Keratinocyte (primary cell): ENCODE results near the gene ITGAV. TPM values are rescaled to one million over a fixed set of nuclear protein-coding genes. Genes with fewer than 3 reads are reported as not detected.

Experiments
- DNase-seq: peaks from one replicate; pipeline ENCODE4 v3.0.0-alpha.2; 2011; ENCODE audit warnings: low read depth, missing footprints, low spot score
- FAIRE-seq: peaks from 2 replicates; lab custom pipeline; 2011; peaks lifted over from hg19 to GRCh38; lab: Jason Lieb, UNC
- H2AFZ ChIP-seq: 2 replicates; pipeline ENCODE4 v1.6.0; 2012; ENCODE audit warnings: low read length, control low read depth, inconsistent platforms; ENCODE audit not compliant: control insufficient read depth
- H3K27ac ChIP-seq: 2 replicates; pipeline ENCODE4 v1.5.1; 2011; ENCODE audit warnings: low read length; ENCODE audit not compliant: control insufficient read depth, insufficient read depth
- H3K27me3 ChIP-seq: 3 replicates; pipeline ENCODE4 v1.6.0; 2011; ENCODE audit warnings: low read length; ENCODE audit not compliant: control insufficient read depth, insufficient read depth; ENCODE audit errors: extremely low read depth
- H3K36me3 ChIP-seq, 2 experiments: 2 replicates in 1 of 2; 3 replicates in 1 of 2; pipeline ENCODE4 v1.5.1; 2011; ENCODE audit warnings: low read length in 2 of 2, mild to moderate bottlenecking in 1 of 2; ENCODE audit not compliant: control insufficient read depth in 2 of 2, insufficient read depth in 2 of 2; ENCODE audit errors: extremely low read depth in 1 of 2
- H3K4me1 ChIP-seq: 3 replicates; pipeline ENCODE4 v1.5.1; 2011; ENCODE audit warnings: low read length; ENCODE audit not compliant: control insufficient read depth, insufficient read depth; ENCODE audit errors: extremely low read depth
- H3K4me2 ChIP-seq: 3 replicates; pipeline ENCODE4 v1.6.0; 2011; ENCODE audit warnings: low read depth, low read length; ENCODE audit not compliant: control insufficient read depth, insufficient read depth; ENCODE audit errors: extremely low read depth
- H3K4me3 ChIP-seq, 3 experiments: fragments of 200-600 bp in 1 of 3; sonication (generic) in 1 of 3; 2 replicates in 2 of 3; 3 replicates in 1 of 3; pipeline ENCODE4 v1.5.1; 2011 to 2016; ENCODE audit warnings: low read length in 3 of 3, mild to moderate bottlenecking in 3 of 3, control low read depth in 2 of 3, inconsistent platforms in 1 of 3, low read depth in 1 of 3, mixed read lengths in 1 of 3, mixed run types in 1 of 3, moderate library complexity in 1 of 3; ENCODE audit not compliant: control insufficient read depth in 2 of 3, insufficient read depth in 2 of 3; ENCODE audit errors: extremely low read depth in 1 of 3
- H3K79me2 ChIP-seq: 2 replicates; pipeline ENCODE4 v1.6.0; 2012; ENCODE audit warnings: low read length; ENCODE audit not compliant: control insufficient read depth, insufficient read depth
- H3K9ac ChIP-seq: 3 replicates; pipeline ENCODE4 v1.6.0; 2011; ENCODE audit warnings: low read length; ENCODE audit not compliant: control insufficient read depth, insufficient read depth; ENCODE audit errors: extremely low read depth
- H3K9me1 ChIP-seq: 3 replicates; pipeline ENCODE4 v1.6.0; 2011; ENCODE audit warnings: low read length; ENCODE audit not compliant: control insufficient read depth, insufficient read depth; ENCODE audit errors: extremely low read depth
- H3K9me3 ChIP-seq: 2 replicates; pipeline ENCODE4 v1.5.1; 2012; ENCODE audit warnings: low read depth, low read length; ENCODE audit not compliant: control insufficient read depth
- H4K20me1 ChIP-seq: 3 replicates; pipeline ENCODE4 v1.6.0; 2011; ENCODE audit warnings: low read length; ENCODE audit not compliant: control insufficient read depth, insufficient read depth; ENCODE audit errors: extremely low read depth
- EZH2 ChIP-seq: IDR thresholded peaks from one replicate; pipeline ENCODE4 v1.6.1; 2012; ENCODE audit warnings: inconsistent platforms, mild to moderate bottlenecking, low read length, moderate library complexity
- dilution Hi-C: fragments of 300-500 bp; cut with MboI; formaldehyde crosslinking; loops from one replicate; pipeline ENCODE4 v1.7.0; 2020; ENCODE audit warnings: low sequenced_read_pairs; ENCODE audit not compliant: extremely low pct_ligation_motif_present
- polyA plus RNA-seq, 5 experiments: library from polyadenylated mRNA; depleted of rRNA in 3 of 5; stranded (reverse) in 3 of 5; stranded (forward) in 1 of 5; unstranded in 1 of 5; fragments of >200 nt; gene quantifications; 1 replicate in 1 of 5; 2 replicates in 3 of 5; 3 replicates in 1 of 5; pipeline versions ENCODE4 v1.2.1 to v1.2.3, GENCODE V29; 2011 to 2012; ENCODE audit warnings: missing spikeins in 2 of 5, low read depth in 1 of 5, low replicate concordance in 1 of 5
- TF ChIP-seq, protein P1 (sequence below), 3 experiments: IDR thresholded peaks in 1 of 3; conservative IDR thresholded peaks in 1 of 3; optimal IDR thresholded peaks in 1 of 3; 2 replicates in 2 of 3; 3 replicates in 1 of 3; pipeline versions ENCODE3 to v1.5.1; 2011; ENCODE audit warnings: low read length in 3 of 3, mild to moderate bottlenecking in 3 of 3, moderate library complexity in 2 of 3, control low read depth in 1 of 3, inconsistent platforms in 1 of 3; ENCODE audit not compliant: insufficient read depth in 2 of 3; ENCODE audit errors: extremely low read depth in 1 of 3

ITGAV gene
- polyA plus RNA-seq, 1 donor (not counting 4 experiments of a cell fraction or from before 2014, with no cell fraction given) = 63.7 TPM

- Histone ChIP-seq H3K4me1 (peaks cover 34% of the 10 kb centered on the region), H3K9ac (no peak overlapping the region), H4K20me1 (no peaks in the 10 kb centered on the region), H3K9me1 (no peaks in the 10 kb centered on the region), H3K4me3 (no peak overlapping the region), H3K79me2 (peaks cover 45% of the 10 kb centered on the region), H3K36me3 (peaks cover 0 to 3% of the 10 kb centered on the region in 2 experiments), H3K4me2 (no peak overlapping the region), H3K9me3 (no peaks in the 10 kb centered on the region), H3K27ac (no peak overlapping the region), H3K27me3 (no peaks in the 10 kb centered on the region), H2AFZ (no peak overlapping the region)
- FAIRE-seq (no peak), DNase-seq (no peak)
- dilution Hi-C loops = no loop called here
- TF ChIP-seq, protein P1, sequence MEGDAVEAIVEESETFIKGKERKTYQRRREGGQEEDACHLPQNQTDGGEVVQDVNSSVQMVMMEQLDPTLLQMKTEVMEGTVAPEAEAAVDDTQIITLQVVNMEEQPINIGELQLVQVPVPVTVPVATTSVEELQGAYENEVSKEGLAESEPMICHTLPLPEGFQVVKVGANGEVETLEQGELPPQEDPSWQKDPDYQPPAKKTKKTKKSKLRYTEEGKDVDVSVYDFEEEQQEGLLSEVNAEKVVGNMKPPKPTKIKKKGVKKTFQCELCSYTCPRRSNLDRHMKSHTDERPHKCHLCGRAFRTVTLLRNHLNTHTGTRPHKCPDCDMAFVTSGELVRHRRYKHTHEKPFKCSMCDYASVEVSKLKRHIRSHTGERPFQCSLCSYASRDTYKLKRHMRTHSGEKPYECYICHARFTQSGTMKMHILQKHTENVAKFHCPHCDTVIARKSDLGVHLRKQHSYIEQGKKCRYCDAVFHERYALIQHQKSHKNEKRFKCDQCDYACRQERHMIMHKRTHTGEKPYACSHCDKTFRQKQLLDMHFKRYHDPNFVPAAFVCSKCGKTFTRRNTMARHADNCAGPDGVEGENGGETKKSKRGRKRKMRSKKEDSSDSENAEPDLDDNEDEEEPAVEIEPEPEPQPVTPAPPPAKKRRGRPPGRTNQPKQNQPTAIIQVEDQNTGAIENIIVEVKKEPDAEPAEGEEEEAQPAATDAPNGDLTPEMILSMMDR (optimal IDR thresholded peaks at IDR 0.05 in 1 of 3, IDR thresholded peaks at IDR 0.05 in 1 of 3, conservative IDR thresholded peaks at IDR 0.05 in 1 of 3; ENCODE audit: extremely low read depth in 1 of 3, insufficient read depth in 2 of 3, low read length in 3 of 3) = no peak
- TF ChIP-seq EZH2 = no peak
Measured at GRCh38 chr2:186599186-186599778, 9.4 kb downstream of the ITGAV start.

DNA sequence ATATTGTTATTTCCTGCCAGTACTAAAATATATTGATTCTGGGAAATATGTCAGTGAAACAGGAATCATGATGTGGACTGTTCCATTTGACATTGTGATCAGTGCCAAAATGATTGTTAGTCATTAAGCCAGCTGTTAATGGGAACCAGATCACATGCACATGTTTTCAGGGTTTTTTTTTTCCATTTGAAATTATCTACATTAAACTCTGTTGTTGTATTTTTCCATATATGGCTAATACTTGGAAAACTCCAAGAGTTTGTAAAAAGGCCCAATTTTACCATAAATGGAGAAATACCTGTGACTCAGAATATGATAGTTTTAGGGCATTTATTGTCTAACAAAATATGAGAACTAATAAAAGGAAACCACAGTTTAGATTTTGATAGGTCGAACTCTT, 13.4 kb downstream of the ITGAV start:
- no peak overlapping the region for H3K27ac ChIP-seq
- H3K4me1 ChIP-seq = peaks cover 13% of the 10 kb centered on the region
- H3K9ac ChIP-seq = no peak overlapping the region
- no peak overlapping the region for H2AFZ ChIP-seq
- FAIRE-seq = no peak
- no peak overlapping the region for H3K4me3 ChIP-seq
- no peak for TF ChIP-seq EZH2
- TF ChIP-seq, protein P1 (optimal IDR thresholded peaks at IDR 0.05 in 1 of 3, IDR thresholded peaks at IDR 0.05 in 1 of 3, conservative IDR thresholded peaks at IDR 0.05 in 1 of 3; ENCODE audit: extremely low read depth in 1 of 3, insufficient read depth in 2 of 3, low read length in 3 of 3) = no peak
- dilution Hi-C loops = no loop called here
- DNase-seq = no peak
- H3K9me1 ChIP-seq = no peaks in the 10 kb centered on the region
- no peaks in the 10 kb centered on the region for H4K20me1 ChIP-seq
- H3K79me2 ChIP-seq = peaks cover 32% of the 10 kb centered on the region
- no peaks in the 10 kb centered on the region for H3K27me3 ChIP-seq
- H3K9me3 ChIP-seq = no peaks in the 10 kb centered on the region
- H3K36me3 ChIP-seq = peaks cover 8 to 9% of the 10 kb centered on the region in 2 experiments
- H3K4me2 ChIP-seq = no peak overlapping the region
